Bronchial epithelial cell (primary cell): ENCODE results near the gene PIP5K1B. TPM values are rescaled to one million over a fixed set of nuclear protein-coding genes. Genes with fewer than 3 reads are reported as not detected.

Experiments
- DNase-seq: peaks from one replicate; pipeline ENCODE4 v3.0.0-alpha.2; 2010; ENCODE audit warnings: low read depth
- FAIRE-seq: peaks from 2 replicates; lab custom pipeline; 2011; peaks lifted over from hg19 to GRCh38; lab: Jason Lieb, UNC
- H3K27me3 ChIP-seq: 2 replicates; pipeline ENCODE4 v1.5.1; 2011; ENCODE audit warnings: low read length; ENCODE audit not compliant: control insufficient read depth, insufficient read depth
- H3K36me3 ChIP-seq: 2 replicates; pipeline ENCODE4 v1.5.1; 2011; ENCODE audit warnings: low read length; ENCODE audit not compliant: control insufficient read depth, insufficient read depth
- H3K4me3 ChIP-seq: 2 replicates; pipeline ENCODE4 v1.5.1; 2011; ENCODE audit warnings: mild to moderate bottlenecking, low read depth, low read length, control low read depth
- total RNA-seq: library from RNA; depleted of rRNA; stranded (reverse); fragments of >200 nt; gene quantifications from 2 replicates; pipeline ENCODE4 v1.2.1, GENCODE V29; 2014
- TF ChIP-seq, protein P1 (sequence below): IDR thresholded peaks from 2 replicates; pipeline ENCODE4 v1.5.1; 2011; ENCODE audit warnings: mild to moderate bottlenecking, moderate library complexity, low read length, control low read depth, inconsistent platforms; ENCODE audit not compliant: insufficient read depth, severe bottlenecking

PIP5K1B gene
- total RNA-seq, 1 donor from 2014 or later = 2.9 TPM

DNA sequence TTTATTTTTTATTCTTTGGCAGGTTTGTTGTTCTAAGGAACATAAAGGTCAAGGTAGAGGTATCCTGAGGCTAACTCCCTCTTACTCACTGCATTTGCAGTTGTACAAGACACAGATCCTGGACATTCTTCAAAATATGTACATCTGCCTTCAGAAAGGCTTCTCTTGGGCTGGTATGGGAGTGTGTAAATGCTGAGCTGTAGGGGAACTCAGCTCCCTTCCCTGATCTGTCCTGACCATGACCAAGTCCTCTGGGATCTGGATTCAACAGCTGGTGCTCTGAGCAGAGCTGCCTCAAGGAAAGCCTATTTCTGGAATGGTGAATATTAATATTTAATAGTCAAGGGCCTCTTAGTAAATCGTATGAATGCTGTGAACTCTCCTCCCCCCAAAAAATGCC lies 191.4 kb downstream of the PIP5K1B start:
- Histone ChIP-seq H3K27me3 (no peaks in the 10 kb centered on the region), H3K36me3 (no peaks in the 10 kb centered on the region), H3K4me3 (no peak overlapping the region)
- FAIRE-seq (no peak), DNase-seq (no peak)
- TF ChIP-seq, protein P1, sequence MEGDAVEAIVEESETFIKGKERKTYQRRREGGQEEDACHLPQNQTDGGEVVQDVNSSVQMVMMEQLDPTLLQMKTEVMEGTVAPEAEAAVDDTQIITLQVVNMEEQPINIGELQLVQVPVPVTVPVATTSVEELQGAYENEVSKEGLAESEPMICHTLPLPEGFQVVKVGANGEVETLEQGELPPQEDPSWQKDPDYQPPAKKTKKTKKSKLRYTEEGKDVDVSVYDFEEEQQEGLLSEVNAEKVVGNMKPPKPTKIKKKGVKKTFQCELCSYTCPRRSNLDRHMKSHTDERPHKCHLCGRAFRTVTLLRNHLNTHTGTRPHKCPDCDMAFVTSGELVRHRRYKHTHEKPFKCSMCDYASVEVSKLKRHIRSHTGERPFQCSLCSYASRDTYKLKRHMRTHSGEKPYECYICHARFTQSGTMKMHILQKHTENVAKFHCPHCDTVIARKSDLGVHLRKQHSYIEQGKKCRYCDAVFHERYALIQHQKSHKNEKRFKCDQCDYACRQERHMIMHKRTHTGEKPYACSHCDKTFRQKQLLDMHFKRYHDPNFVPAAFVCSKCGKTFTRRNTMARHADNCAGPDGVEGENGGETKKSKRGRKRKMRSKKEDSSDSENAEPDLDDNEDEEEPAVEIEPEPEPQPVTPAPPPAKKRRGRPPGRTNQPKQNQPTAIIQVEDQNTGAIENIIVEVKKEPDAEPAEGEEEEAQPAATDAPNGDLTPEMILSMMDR = no peak

DNA sequence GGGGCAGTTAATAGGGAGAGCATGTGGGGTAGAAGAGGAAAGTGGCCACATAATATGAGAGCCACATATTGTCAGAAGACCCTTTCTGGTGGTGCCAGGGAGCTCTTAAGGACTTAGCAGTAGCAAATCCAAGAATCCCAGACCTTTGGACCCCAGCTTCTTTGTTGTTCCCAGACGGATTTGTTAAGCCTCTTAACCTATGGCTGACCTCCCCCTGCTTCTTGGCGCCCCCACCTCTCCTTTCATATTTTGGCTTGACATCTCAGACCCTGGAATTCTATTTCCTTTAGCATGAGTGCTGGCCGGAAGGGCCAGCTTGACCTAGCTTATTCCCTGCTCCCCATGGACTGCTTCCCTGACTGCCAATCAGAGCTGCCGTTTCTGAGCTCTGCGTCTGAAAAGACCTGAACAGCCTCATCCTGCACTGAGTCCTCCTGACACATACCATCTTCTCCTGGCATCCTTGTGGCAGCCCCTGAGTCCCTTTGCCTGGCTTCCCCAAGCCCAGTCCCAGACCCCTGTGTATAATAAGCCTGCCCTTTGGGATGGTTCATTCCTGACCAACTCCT lies 192.6 kb downstream of the PIP5K1B start:
- TF ChIP-seq, protein P1 = no peak
- Histone ChIP-seq H3K4me3 (no peak overlapping the region), H3K27me3 (no peaks in the 10 kb centered on the region), H3K36me3 (no peaks in the 10 kb centered on the region)
- DNase-seq (no peak), FAIRE-seq (no peak)

DNA sequence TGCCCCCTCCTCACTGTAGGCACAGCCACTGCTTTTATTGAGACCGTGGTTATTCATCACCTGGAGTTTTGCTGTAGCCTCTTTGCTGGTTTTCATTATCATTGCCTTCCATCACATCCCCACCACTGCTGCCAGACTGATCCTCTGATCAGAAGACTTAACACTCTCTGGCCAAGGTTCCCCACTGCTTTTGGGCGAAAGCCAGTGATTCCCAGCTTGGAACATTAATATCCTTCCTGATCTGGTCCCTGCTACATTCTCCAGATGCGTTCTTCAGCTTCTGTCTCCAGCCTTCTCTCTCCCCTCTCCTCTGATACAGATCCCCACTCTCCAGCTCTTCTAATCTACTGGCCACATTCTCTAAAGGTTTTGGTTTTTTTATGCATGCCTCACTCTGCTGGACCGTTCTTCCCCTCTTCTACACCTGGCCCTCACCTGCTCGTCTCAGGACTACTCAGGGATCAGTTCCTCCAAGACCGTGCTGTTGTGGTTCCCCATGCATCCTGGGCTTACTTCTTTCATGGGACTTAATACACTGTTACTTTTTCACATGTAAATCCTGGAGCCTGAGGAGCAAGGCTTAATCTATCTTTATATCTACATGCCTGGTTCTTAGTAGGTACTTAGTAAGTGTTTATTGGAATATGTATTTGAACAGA lies 193.9 kb downstream of the PIP5K1B start:
- DNase-seq (no peak), FAIRE-seq (no peak)
- Histone ChIP-seq H3K36me3 (no peaks in the 10 kb centered on the region), H3K27me3 (no peaks in the 10 kb centered on the region), H3K4me3 (no peak overlapping the region)
- TF ChIP-seq, protein P1 = no peak

DNA sequence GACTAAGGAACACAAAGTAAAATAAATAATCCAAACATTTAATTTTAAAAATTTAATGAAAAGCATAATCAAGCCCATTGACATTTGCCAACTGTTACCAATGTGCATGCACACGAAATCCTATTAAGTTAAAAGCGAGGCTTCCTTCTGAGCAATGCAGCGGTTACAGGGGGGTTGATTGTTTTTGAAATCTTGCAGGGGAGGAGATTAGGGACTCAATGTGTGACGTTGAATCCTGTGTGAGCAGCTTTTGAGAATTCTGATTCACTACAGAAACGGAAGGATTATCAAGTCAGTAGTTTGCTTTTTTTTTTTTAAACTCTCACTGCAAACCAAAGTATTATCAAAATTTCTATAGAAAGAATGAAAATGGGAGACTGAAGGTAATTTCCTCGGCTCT lies 199.4 kb downstream of the PIP5K1B start:
- H3K36me3 ChIP-seq = no peaks in the 10 kb centered on the region
- no peak for FAIRE-seq
- TF ChIP-seq, protein P1 = no peak
- H3K4me3 ChIP-seq = no peak overlapping the region
- no peak for DNase-seq
- no peaks in the 10 kb centered on the region for H3K27me3 ChIP-seq

DNA sequence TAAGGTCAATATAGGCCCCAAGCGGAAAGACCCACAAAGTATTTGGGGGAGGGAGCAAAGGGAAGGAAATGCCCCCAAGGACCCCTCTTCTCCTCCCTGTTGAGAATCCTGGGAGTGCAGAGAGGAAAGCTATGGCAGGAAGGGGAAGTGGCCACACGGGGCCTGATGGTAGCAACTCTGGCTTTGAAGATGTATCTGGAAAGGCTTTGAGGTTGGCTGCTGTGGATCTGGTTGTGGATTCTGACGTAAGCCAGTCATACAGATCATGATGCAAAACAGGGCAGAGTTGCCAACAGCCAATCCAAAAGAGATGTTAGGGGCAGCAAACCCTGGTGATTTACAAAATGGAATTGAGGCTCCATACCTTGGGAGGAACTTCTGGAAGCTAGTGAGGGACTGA lies 200.1 kb downstream of the PIP5K1B start:
- FAIRE-seq (no peak), DNase-seq (no peak)

More for the DNA sequence above, 200.1 kb downstream of the PIP5K1B start:
- Histone ChIP-seq H3K36me3 (no peaks in the 10 kb centered on the region), H3K27me3 (no peaks in the 10 kb centered on the region), H3K4me3 (no peak overlapping the region)
- TF ChIP-seq, protein P1 = no peak
